Esophagus squamous epithelium (tissue), 4 donors: ENCODE results near the gene SHISAL1.

ENCODE experiments used
- POLR2A ChIP-seq, 4 donors: fragments of 450-650 bp; IDR thresholded peaks; one replicate each; pipeline ENCODE4 v1.6.1; 2017; ENCODE audit warnings: antibody characterized with exemption in 4 of 4, mild to moderate bottlenecking in 4 of 4, moderate library complexity in 3 of 4
- TF ChIP-seq, protein P1 (sequence below), 6 experiments: fragments of 450-650 bp in 4 of 6; fragments of 200-600 bp in 2 of 6; sonication (generic) in 2 of 6; IDR thresholded peaks; one replicate each; pipeline ENCODE4 v1.5.1; 2016 to 2019; ENCODE audit warnings: antibody characterized with exemption in 6 of 6, mild to moderate bottlenecking in 4 of 6, moderate library complexity in 4 of 6

- TF ChIP-seq, protein P1, sequence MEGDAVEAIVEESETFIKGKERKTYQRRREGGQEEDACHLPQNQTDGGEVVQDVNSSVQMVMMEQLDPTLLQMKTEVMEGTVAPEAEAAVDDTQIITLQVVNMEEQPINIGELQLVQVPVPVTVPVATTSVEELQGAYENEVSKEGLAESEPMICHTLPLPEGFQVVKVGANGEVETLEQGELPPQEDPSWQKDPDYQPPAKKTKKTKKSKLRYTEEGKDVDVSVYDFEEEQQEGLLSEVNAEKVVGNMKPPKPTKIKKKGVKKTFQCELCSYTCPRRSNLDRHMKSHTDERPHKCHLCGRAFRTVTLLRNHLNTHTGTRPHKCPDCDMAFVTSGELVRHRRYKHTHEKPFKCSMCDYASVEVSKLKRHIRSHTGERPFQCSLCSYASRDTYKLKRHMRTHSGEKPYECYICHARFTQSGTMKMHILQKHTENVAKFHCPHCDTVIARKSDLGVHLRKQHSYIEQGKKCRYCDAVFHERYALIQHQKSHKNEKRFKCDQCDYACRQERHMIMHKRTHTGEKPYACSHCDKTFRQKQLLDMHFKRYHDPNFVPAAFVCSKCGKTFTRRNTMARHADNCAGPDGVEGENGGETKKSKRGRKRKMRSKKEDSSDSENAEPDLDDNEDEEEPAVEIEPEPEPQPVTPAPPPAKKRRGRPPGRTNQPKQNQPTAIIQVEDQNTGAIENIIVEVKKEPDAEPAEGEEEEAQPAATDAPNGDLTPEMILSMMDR (IDR thresholded peaks at IDR 0.05): no peak
- no peak for TF ChIP-seq POLR2A (IDR thresholded peaks at IDR 0.05)
Measured at GRCh38 chr22:44225091-44225689, 87.6 kb downstream of the SHISAL1 start.
